Stimulated activated CD8-positive, alpha-beta memory T cell treated with anti-CD3 and anti-CD28 coated beads, Interleukin-2, amount 100 ng/mL, for 1 hour (primary cell): ENCODE results near the gene CDH4.

Experiments used
- DNase-seq, 2 donors: peaks; one replicate each; pipeline ENCODE4 v3.0.0-alpha.2; 2020; ENCODE audit warnings: low read depth in 2 of 2

Gene CDH4

DNA sequence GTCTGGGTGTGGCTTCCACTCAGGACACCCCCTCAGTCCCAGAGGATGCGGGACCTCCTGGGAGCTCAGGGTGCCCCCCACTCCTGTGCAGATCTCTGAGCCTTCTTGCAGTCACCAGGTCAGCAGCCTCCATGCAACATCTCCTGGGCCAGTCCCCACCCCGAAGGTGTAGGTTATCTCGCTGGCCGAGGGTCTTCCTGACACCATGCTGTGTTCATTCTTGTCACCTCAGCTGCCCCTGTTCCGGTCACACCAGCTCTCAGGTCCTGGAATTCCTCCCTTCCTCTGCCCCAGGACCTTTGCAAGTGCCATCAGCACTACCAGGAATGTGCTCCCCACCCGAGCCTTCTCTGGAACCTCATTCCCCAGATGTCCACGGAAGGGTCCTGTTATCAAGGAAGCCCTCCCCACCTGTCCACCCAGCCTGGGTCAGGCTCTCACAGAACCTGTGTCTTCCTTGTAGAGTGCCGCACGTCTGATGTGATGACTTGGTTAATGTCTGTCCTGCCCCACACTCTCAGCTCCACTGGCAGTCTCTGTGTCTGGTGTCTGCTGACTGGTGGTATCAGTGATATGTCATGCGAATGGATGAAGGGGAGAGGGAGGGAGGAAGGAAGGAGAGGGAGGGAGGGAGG lies 484.1 kb downstream of the CDH4 start:
- DNase-seq: no peak

DNA sequence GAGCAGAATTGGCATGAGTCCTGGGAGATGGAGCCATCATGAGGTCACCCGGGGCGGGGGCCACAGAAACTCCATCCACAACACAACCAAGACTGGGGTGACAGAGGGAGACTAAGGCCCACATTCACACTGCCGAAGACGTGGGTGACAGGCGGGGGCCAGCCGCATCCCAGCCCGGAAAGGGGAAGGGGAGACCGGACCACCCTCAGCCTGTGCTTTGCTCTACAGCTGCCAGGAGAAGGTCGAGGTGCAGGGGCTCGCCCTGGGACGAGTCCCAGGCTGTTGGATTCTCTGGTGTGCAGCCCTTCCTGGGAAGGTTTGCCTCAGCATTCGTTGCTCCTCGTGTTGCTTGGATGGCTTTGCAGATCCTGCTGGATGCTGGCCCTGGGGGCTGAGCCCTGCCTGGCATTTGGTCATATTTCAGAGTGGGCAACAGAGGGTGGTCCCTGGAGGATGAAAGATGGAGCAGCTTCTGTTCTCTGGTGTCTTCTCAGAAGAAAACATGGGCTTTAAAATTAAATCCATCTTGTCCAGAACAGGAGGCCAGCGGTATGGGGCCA lies 484.8 kb downstream of the CDH4 start:
- DNase-seq: no peak

DNA sequence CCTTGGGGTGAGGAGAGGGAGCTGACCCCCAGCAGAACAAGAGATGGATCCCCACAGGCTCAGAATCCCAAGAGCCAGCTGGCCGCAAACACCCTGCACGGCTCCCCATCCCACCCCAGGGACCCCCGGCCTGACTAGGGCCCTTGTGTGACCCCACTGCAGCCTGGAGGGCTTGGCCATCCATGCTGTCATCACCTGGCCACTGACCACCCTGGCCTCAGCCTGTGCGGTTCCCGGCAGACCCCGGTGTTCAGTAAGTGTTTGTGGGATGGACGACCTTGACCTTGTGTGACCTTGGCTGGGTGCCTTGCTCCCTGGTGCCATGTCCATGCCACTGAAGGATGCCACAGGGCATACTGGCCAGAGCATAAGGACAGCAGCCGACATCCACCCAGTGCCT lies 485.3 kb downstream of the CDH4 start:
- no peak for DNase-seq

DNA sequence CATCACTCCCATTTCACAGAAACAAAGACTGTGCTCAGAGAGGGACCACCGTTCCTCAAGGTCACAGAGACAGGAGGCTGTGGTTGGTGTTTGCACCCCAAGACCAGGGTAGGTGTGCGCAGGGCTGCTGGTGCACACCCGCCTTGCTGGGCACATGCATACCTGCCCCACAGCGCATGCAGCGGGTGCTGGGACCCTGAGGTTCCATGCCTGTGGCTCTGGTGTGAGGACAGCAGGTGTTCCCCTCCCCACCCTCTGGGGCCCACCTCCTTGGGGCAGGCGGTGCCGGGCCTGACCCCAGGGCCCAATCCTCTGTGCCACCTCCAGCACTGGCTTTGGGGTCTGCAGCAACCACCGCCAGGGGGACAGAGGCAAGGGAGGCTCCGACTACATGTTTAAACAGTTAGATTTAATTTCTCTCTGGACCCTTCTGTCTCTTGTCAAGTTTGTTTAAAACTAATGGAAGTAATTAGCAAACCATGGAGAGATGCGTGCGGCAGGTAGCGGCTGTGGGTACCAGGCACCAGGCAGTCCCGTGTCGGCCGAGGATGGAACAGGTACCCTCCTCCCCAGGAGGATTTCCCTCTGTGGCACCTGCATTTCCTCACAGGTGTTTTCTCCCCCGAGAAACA lies 485.9 kb downstream of the CDH4 start:
- DNase-seq: no peak

DNA sequence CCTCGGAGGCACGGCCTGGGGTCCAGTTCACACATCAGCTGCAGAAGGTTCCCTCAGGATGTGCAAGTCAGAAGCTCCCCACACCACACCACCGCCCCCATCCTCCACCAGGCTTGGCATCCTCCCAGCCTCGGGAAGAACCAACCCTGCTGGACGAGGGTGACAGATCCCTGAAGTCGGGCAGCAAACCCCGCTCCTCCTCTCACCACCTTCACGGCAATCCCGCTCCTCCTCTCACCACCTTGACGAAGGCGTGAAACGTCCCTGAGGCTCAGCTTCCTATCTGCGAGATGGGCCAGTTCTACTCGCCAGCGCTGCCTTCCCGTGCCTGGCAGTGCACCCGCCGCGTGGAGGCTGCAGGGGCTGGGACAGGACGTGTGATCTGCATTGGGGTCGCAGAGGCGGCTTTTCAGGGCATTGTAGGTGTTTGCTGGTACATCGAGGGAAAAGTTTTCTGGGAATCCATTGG lies 486.6 kb downstream of the CDH4 start:
- no peak for DNase-seq

DNA sequence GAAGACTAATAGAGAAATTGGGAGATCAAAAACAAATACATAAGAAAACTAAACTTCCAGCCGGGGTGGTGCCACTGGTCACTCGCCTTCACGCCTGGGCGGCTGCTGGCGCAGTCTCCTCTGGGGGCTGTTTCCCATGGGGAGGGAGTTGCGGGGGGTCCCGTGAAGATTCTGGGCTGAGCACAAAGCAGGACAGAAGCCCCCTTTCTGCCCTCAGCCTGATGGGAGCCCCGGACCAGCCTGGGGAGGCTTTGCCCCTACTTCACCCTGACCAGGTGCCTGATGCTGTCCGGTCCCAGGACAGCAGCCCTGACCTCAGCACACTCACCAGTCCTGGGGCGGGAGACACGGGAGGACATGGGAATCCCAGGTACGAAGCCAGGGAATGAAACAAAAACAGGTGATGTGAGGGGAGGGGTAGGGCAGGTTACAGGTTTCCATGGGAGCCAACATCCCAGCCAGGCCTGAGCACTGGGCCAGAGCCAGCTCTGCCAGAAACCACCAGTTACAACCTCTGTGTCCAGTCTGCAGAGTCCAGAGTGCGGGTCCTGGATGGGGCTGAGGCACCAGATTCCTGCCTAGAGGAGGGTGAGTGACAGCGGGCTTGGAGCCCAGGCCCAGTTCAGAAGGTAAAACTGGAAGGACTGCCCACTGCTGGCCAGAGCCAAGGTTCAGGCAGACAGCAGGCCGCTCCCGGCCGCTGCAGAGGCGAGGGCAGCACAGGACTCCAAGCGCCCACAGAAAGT lies 487.2 kb downstream of the CDH4 start:
- DNase-seq: no peak

DNA sequence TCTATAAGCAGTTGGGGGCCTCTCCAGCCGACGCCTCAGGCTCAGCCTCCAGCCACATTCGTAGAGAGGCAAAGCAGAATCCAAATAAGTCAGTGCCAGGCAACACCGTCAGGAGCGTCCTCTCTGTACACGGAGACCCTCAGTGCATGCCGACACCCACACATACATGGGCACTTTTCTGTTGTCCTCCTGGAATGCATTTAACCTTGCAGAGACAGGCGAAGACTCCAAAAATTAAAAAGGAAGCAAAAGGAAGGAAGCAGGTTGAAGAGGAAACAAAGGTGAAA lies 487.7 kb downstream of the CDH4 start:
- DNase-seq: no peak

DNA sequence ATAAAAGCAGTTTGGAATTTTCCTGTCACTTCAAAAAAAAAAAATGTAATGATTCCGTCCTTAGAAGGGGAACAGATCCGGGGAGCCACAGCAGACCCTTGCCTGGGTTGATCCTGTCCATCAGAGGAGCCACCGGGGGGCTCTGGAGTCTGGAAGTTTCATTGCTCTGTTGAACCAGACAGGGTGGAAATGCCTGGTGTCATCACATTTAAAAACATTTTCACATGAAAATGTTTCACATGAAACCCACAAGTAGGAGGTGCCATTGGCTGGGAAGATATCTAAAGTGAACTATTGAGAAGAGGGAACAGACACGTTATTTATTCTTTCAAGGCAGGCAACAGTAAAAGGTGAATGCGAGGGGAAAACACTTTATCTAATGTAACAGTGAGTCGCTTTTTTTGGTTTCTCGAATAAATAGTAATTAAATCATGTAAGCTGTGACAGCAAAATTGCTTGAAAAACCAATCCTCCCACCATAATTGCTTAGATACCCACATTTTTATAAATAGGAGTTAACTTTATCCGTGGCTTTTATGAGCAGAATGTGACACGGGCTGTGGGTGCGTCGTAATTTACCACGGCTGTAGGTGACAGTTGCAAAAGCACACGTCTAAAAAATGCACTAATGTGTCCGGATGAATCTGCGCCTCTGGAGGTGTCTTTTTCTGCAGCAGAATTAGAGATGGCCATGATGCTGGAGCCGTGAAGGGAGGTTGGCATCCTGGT lies 490.2 kb downstream of the CDH4 start:
- no peak for DNase-seq

DNA sequence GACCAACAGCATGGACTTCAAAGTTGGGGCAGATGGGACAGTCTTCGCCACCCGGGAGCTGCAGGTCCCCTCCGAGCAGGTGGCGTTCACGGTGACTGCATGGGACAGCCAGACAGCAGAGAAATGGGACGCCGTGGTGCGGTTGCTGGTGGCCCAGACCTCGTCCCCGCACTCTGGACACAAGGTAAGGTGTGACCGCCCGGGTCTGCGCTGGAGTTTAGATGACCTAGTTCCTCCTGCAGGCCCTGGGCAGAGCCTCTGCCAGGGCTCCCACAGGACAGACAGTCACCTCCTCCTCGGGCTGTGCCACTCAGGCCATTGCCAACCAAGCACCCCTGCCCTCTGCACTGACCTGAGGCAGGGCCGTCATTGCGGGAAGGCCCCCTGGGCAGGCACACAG lies 491.5 kb downstream of the CDH4 start:
- no peak for DNase-seq

DNA sequence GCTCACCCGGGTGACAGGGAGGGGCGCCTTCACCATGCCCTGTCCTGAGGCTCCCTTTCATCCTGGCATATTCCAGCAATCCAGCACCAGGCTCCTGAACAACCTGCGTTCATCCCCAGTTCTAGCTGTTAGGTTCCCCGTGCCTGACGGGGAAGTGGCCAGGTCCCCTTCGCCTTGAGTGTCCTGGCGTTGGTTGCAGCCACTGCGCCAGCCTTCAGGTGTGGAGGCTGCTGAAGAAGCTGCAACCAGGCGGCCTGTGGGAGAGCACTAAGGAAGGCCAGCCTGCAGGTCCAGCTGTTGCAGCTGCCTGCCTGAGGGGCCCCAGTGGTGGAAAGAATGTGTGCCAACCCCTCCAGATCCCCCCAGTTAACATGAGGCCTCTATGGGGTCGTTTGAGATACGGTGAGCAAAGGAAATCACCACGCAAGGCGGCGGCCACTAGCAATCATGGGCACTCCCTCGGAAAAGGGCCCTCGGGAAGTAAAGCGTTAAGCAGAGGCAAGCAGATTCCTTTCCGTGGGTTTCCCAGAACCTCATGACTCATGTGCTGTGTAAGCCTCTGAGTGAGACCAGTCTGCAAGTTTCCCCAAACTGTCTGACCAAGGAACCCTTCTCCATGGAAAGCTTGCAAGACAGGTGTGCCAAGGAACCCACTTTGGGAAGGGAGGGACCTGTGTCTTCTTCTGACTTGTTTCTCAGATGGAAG lies 492.8 kb downstream of the CDH4 start:
- no peak for DNase-seq

DNA sequence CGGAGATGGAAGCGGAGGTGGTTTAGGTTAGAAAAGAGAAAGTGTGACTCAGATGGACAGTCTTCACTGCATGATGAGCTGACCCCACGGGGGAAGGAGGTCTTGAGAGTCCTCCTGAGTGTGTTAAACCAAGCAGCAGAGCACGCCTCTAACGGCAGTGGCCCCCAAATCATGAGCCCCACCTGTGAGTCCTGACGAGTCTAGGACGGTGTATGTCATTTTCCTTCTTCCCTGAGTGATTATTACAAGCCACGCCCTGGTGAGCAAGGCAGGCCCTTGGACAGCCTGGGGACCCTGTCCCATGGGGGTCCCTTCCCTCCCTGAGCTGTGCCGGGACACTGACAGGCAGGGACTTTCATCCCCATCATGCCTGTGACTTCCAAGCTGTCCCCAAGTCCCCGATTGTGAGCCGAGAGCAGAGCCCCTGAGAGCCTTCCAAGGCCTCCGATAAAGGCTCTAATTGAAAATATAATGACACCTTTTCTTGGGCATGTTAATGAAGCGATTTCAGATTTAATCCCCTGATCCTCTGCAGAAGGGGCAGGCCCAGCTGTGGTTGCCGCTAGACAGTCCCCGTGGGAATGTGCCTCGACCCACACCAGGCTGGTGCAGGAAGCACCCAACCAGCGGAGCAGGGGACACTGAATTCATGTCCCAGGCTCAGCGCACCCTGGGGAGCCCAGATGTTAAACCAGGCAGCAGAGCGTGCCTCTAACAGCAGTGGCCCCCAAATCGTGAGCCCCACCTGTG lies 493.5 kb downstream of the CDH4 start:
- no peak for DNase-seq

DNA sequence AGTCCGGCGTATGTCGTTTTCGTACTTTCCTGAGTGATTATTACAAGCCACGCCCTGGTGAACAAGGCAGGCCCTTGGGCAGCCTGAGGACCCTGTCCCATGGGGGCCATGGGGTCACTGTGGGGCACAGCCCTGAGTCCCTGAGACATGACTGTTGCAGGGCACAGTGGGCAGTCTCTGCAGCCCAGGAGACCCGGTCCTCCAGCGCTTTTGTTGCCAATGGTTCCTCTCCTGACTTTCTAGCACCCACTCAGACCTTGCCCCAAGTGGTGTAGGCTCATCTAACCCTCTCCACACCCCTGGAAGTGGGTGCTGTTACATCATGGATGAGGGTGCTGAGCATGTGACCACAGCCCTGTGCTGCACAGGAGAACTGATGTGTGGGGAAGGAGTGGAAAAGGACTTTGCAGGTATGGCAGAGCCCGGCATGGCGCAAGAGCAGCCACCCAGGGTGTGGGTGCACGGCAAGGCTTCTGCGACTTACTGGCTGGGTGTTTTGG lies 494.1 kb downstream of the CDH4 start:
- no peak for DNase-seq

DNA sequence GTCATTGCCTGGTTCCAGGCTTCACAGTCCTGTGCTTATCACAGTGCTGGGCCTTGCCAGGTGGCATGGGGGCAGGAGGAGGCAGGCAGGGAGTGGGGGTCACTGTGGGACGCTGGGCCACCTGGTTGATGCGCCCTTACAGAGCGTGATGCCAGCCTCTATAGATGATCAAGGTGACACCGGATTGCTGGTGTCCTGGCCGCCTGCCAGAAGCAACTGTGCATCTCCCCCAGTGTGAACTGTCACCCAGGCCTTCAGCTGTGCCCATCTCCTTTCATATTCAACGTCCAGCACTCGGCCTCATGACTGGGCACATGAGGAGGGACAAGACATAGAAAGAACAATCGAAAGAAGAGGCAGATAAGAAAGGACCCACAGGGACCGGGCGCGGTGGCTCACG lies 494.7 kb downstream of the CDH4 start:
- no peak for DNase-seq

DNA sequence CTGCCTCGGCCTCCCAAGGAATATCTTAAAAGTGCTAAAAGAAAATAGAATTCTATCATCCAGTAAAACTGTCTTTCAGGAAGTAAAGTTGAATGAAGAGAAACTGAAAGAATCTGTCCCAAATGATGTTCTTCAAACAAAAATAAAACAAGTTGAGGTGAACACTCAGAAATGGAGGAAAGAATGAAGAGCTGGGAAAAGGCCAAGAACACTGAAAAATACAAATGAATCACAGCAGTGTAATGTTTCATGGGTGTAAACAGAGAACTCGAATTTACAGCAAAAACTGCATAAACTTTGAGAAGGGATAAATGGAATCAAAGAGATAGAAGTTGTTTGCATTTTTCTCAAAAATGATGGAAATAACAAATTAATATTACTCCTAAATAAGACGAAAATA lies 496.3 kb downstream of the CDH4 start:
- no peak for DNase-seq

DNA sequence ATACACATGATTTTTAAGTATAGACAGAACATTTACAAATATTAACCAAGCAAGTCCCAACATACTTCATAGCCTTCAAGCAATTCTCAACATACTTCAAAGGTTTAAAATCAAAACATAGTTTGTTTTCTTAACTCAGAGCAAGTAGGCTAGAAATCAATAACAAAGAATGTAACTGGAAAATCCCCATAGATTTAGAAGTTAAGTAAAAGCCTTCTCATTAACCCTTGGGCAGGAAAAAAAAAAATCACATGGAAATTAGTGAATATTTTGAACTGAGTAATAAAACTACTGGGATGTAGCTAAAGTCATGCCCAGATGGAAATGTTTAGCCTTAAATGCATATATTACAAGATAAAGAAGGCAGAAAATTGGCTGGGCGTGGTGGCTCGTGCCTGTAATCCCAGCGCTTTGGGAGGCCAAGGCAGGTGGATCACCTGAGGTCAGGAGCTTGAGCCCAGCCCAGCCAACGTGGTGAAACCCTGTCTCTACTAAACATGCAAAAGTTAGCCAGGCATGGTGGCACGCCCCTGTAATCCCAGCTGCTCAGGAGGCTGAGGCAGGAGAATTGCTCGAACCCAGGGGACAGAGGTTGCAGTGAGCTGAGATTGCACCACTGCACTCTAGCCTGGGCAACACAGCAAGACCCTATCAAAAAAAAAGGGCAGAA lies 497.5 kb downstream of the CDH4 start:
- DNase-seq: no peak

DNA sequence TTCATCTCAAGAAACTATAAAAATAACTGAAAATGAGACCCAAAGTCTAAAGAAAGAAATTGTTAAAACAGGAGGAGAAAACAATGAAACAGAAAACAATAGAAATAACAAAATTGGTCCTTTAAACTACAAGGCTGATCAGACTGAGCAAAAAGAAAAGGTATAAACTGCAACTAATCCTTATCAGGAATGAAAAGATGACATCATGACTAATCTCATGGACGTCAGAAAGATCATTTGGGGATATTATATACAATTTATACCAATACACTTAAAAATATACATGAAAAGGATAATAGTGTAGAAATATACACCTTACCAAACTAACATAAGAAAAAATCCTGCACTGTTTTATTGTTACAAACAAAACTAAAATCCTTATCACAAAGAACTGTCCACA lies 498.0 kb downstream of the CDH4 start:
- DNase-seq: no peak

DNA sequence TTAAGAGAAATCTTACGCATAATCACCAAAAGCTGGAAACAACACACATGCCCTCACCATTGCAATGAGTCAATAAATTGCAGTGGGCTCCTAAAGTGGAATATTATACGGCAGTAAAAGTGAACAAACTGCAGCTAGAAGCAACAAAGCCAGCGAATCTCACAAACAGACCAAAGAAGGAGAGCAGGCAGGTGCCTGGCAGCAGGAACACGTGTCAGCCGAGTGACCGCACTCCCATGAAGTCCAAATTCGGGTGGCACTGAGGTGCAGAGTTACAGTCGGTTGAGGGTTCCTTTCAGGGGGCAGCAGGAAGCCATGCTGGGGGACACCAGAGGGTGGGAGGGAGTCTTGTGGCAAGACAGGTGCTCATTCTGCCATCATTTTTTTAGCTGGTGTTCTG lies 500.5 kb downstream of the CDH4 start:
- no peak for DNase-seq

DNA sequence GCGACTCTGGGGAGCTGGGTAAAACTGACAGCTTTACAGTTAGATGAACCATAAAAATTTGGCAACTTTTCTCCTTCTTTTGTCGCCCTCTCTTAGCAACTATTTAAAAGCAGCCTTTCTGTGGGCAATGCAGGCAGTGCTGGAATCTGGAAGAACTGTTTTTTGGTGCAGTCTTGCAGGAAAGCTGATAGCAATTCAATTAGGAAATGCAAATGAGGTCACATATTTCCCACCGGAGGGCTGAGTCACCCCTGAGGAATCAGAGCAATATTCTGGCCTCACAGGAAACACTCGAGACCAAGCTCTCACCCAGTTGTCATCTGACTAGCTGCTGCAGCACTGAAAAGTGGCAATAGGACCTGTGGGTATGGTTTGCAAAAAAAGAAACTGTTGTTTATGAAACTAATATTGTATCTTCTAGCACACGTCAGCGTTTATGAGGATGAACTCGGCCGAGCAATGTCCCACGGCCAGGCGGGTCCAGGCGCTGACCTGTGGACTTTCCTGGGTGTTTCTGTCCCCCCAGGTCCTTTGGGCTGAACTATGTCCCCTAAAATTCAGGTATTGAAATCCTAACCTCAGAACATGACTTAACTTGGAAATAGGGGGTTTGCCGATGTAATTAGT lies 501.4 kb downstream of the CDH4 start:
- no peak for DNase-seq

DNA sequence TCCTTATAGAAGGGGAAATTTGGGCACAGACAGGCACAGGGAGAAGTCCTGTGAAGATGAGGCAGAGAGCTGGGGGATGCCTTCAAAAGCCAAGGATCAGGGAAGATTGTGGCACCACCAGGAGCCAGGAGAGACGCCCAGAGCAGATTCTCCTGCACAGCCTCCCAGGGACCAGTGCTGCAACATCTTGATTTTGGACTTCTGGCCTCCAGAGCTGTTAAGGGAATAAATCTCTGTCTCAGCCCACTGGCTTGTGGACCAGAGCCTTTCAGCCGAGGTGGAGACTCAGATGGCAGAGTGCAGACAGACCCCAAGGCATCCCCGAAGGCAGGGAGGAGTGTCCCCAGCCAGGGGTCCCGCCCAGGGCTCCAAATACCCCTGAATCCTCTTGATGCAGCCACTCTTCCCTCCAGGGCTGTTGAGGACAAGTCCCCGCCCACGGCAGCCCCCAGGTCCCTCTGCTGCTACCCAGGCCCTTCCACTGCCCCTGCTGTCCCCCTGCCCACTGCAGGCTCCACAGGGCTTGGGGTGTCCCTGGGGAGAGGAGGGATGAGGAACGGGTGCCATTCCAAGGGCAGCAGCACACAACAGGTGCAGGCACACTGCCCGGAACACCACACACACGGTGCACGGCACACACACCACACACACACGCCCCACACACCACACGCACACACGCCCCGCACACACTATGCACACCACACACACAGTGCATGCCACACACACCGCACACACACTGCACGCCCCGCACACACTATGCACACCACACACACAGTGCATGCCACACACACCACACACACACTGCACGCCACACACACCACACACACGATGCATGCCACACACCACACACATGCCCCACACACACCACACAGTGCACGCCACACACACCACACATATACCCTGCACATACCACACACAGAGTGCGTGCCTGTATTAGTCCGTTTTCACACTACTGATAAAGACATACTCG lies 502.2 kb downstream of the CDH4 start:
- no peak for DNase-seq
